ENCODE results near the gene YIF1A.

DNA sequence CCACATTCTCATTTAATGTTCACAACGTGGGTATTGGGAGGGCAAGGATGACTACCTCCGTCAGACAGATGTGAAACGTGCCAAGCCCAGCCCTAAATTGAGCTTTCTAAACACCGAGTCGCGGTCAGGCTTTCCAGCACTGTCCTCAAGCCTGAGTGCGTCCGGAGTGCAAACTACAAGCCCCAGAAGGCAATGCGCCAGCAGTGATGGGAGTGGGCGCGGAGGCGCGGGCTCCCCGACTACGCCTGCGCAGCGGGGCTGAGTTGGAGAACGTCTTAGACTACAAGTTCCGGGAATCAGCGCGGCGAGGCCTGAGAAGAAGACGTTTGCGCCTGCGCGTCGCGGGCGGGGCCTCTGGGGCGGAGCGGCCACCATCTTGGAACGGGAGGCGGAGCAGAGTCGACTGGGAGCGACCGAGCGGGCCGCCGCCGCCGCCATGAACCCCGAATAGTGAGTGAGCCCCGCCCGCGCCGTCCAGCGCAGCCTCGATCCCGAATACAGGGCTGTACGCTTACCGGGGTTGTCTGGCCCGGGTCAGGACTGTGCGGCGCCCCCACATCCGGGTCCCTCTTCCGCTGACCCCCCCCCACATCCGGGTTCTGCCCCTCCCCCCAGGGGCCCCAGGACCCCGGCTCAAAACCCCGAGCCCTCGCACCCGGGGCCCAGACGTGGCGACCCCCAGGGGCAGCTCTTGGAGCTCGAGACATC, 20.5 kb downstream of the YIF1A start, which contains the start of gene RAB1B:
- TF ChIP-seq, protein P1, sequence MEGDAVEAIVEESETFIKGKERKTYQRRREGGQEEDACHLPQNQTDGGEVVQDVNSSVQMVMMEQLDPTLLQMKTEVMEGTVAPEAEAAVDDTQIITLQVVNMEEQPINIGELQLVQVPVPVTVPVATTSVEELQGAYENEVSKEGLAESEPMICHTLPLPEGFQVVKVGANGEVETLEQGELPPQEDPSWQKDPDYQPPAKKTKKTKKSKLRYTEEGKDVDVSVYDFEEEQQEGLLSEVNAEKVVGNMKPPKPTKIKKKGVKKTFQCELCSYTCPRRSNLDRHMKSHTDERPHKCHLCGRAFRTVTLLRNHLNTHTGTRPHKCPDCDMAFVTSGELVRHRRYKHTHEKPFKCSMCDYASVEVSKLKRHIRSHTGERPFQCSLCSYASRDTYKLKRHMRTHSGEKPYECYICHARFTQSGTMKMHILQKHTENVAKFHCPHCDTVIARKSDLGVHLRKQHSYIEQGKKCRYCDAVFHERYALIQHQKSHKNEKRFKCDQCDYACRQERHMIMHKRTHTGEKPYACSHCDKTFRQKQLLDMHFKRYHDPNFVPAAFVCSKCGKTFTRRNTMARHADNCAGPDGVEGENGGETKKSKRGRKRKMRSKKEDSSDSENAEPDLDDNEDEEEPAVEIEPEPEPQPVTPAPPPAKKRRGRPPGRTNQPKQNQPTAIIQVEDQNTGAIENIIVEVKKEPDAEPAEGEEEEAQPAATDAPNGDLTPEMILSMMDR (IDR thresholded peaks at IDR 0.05; ENCODE audit: poor library complexity): no peak
- TF ChIP-seq EZH2 (IDR thresholded peaks at IDR 0.05; ENCODE audit: borderline replicate concordance): no peak
- no peak for TF ChIP-seq EZH2phosphoT487 (IDR thresholded peaks at IDR 0.05; ENCODE audit: low read depth, severe bottlenecking, unreplicated experiment)

All from hepatocyte (in vitro differentiated cells).